GM23338 (cell line): ENCODE measurements around the gene MCOLN2. TPM values are rescaled to one million over a fixed set of nuclear protein-coding genes. Genes with fewer than 3 reads are reported as not detected.

Experiments used
- ATAC-seq: fragments of 200-7000 bp; cut with Tn5 transposase; 3 replicates; pipeline ENCODE4 v1.9.1; 2020
- DNase-seq: peaks from one replicate; pipeline ENCODE4 v3.0.0-alpha.2; 2015; ENCODE audit warnings: low spot score
- H2AFZ ChIP-seq: fragments of 200-600 bp; sonication (generic); 2 replicates; pipeline ENCODE4 v1.8.0; 2016; ENCODE audit warnings: antibody characterized with exemption, mild to moderate bottlenecking, moderate library complexity
- H3F3A ChIP-seq: fragments of 200-600 bp; sonication (generic); replicated peaks from 2 replicates; pipeline ENCODE4 v1.8.0; 2017; ENCODE audit warnings: antibody characterized with exemption, mixed run types, low read depth
- H3K27ac ChIP-seq: fragments of 200-600 bp; sonication (generic); 2 replicates; pipeline ENCODE4 v1.6.1; 2016; ENCODE audit warnings: low read depth
- H3K27me3 ChIP-seq: fragments of 200-600 bp; sonication (generic); 2 replicates; pipeline ENCODE4 v1.8.0; 2016; ENCODE audit warnings: mild to moderate bottlenecking, mixed run types, moderate library complexity; ENCODE audit not compliant: insufficient read depth
- H3K36me3 ChIP-seq: fragments of 200-600 bp; sonication (generic); 2 replicates; pipeline ENCODE4 v1.8.0; 2016; ENCODE audit warnings: mild to moderate bottlenecking; ENCODE audit not compliant: insufficient read depth
- H3K4me1 ChIP-seq: fragments of 200-600 bp; sonication (generic); 2 replicates; pipeline ENCODE4 v1.8.0; 2016; ENCODE audit warnings: mild to moderate bottlenecking, moderate library complexity; ENCODE audit not compliant: insufficient read depth
- H3K4me2 ChIP-seq: fragments of 200-600 bp; sonication (generic); 2 replicates; pipeline ENCODE4 v1.7.1; 2017; ENCODE audit warnings: mixed run types
- H3K4me3 ChIP-seq: fragments of 200-600 bp; sonication (generic); 2 replicates; pipeline ENCODE4 v1.6.1; 2016; ENCODE audit warnings: mixed run types
- H3K79me2 ChIP-seq: fragments of 200-600 bp; sonication (generic); replicated peaks from 2 replicates; pipeline ENCODE4 v1.8.0; 2017; ENCODE audit warnings: mild to moderate bottlenecking; ENCODE audit not compliant: insufficient read depth
- H3K9me2 ChIP-seq: fragments of 200-600 bp; sonication (generic); 2 replicates; pipeline ENCODE4 v1.8.0; 2017; ENCODE audit not compliant: insufficient read depth
- H4K20me1 ChIP-seq: fragments of 200-600 bp; sonication (generic); replicated peaks from 2 replicates; pipeline ENCODE4 v1.8.0; 2017; ENCODE audit warnings: mild to moderate bottlenecking; ENCODE audit not compliant: insufficient read depth
- H3K27ac Mint-ChIP-seq: 2 replicates; pipeline ENCODE4 v1.8.0; 2020; ENCODE audit warnings: inconsistent platforms, mild to moderate bottlenecking, moderate library complexity, mixed read lengths
- H3K27me3 Mint-ChIP-seq: 3 replicates; pipeline ENCODE4 v1.8.0; 2022; ENCODE audit warnings: low read depth, mild to moderate bottlenecking, moderate library complexity, mixed read lengths, inconsistent platforms; ENCODE audit not compliant: insufficient read depth, poor library complexity
- H3K36me3 Mint-ChIP-seq: 3 replicates; pipeline ENCODE4 v1.8.0; 2021; ENCODE audit warnings: low read depth, mild to moderate bottlenecking, inconsistent platforms, moderate library complexity, mixed read lengths
- H3K4me1 Mint-ChIP-seq: 3 replicates; pipeline ENCODE4 v1.8.0; 2020; ENCODE audit warnings: mild to moderate bottlenecking, inconsistent platforms, mixed read lengths
- H3K4me3 Mint-ChIP-seq: 3 replicates; pipeline ENCODE4 v1.8.0; 2021; ENCODE audit warnings: moderate library complexity, mild to moderate bottlenecking, inconsistent platforms, mixed read lengths
- H3K9me3 Mint-ChIP-seq: 3 replicates; pipeline ENCODE4 v1.8.0; 2020; ENCODE audit warnings: moderate library complexity, mild to moderate bottlenecking, inconsistent platforms, mixed read lengths
- CREB1 ChIP-seq: fragments of 250-450 bp; sonication (Bioruptor Pico); IDR thresholded peaks from 2 replicates; pipeline ENCODE4 v1.5.0; 2020; ENCODE audit warnings: low read depth, mild to moderate bottlenecking, moderate library complexity
- CTCF ChIP-seq, 2 experiments: fragments of 200-600 bp in 1 of 2; sonication (generic) in 1 of 2; conservative IDR thresholded peaks; 2 replicates each; pipeline versions ENCODE4 v1.5.1 to v1.6.1; 2016 to 2017; ENCODE audit warnings: antibody characterized with exemption in 2 of 2, low read depth in 2 of 2, mild to moderate bottlenecking in 2 of 2, moderate library complexity in 1 of 2
- EZH2 ChIP-seq: fragments of 200-600 bp; sonication (generic); IDR thresholded peaks from one replicate; pipeline ENCODE4 v1.8.0; 2017; ENCODE audit warnings: antibody characterized with exemption, mild to moderate bottlenecking, low read depth; ENCODE audit not compliant: unreplicated experiment
- EZH2phosphoT487 ChIP-seq: fragments of 200-600 bp; sonication (generic); IDR thresholded peaks from one replicate; pipeline ENCODE4 v1.8.1; 2018; ENCODE audit warnings: antibody characterized with exemption; ENCODE audit not compliant: unreplicated experiment
- JUNB ChIP-seq: IDR thresholded peaks from one replicate; pipeline ENCODE4 v1.6.1; 2016; ENCODE audit warnings: antibody characterized with exemption; ENCODE audit not compliant: unreplicated experiment
- REST ChIP-seq: IDR thresholded peaks from one replicate; pipeline ENCODE4 v1.6.1; 2018; ENCODE audit warnings: antibody characterized with exemption; ENCODE audit not compliant: unreplicated experiment
- polyA plus RNA-seq: library from polyadenylated mRNA; unstranded; fragments of >200 nt; fragmentation: Nextera tagmentation; extraction: Ambion mirVana; gene quantifications from 2 replicates; pipeline ENCODE4 v1.2.1, GENCODE V29; 2016
- total RNA-seq: library from RNA; depleted of rRNA; stranded (reverse); fragments of >200 nt; shearing (Covaris generic); gene quantifications from 2 replicates; pipeline ENCODE4 v1.2.3, GENCODE V29; 2014

Gene MCOLN2
- total and polyA plus RNA-seq, 2 experiments from 2014 or later, result 2.7 to 10.0 TPM

DNA sequence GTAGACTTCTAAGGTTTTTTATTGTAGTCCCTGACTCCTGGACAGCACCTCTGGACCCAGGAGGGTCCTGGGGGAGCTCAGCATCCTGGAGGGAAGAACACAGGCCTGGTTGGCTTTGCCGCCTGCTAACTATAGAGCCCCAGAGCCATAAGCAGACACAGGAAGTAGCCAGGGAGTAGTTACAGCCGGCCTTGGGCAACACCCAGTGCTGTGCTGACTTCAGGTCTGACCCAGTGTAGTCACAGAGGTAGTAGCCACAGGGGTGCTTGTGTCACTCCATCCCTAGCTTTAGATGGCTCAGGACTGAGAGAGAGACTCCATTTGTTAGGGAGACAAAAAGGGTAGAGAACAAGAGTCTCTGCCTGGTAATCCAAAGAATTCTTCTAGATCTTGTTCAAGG lies 21.9 kb downstream of the MCOLN2 start (continued):
- TF ChIP-seq REST (no peak), EZH2phosphoT487 (no peak), EZH2 (no peak), JUNB (no peak), CREB1 (no peak)

DNA sequence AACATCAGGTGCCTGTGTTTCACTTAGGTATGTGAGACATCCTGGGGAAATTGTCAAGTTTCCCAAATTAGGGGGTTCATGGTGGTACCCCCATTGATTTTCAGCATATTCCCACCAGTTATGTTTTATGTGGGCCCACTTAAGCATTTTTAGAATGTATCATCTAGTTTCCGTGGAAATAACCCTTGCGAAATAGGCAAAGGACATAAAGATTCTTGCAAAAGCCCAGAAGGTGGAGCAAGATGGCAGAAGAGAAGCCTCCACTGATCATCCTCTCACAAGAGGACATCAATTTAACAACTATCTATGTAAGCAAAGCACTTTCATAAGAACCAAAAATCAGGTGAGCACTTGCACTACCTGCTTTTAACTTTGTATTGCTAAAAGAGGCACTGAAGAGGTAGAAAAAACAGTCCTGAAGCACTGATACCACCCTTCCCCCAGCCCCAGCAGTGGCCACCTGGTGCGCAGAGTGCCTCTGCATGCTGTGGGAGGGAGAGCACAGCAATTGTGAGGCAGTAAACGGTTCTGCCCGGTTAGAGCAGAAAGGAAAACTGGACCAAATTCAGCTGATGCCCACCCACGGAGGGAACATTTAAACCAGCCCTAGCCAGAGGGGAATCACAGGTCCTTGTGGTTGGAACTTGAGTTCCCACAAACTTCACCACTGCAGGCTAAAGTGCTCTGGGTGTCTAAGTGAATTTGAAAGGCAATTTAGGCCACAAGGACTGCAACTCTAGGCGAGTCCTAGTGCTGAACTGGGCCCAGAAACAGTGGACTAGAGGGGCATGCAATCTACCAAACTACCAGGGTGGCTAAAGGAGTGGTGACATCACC lies 23.2 kb downstream of the MCOLN2 start:
- no peak overlapping the region for H2AFZ ChIP-seq
- Mint-ChIP-seq H3K36me3 (no peaks in the 10 kb centered on the region), H3K9me3 (no peaks in the 10 kb centered on the region), H3K4me1 (peaks cover 4% of the 10 kb centered on the region; the same call in 1 of the 3 replicates), H3K4me3 (no peak overlapping the region), H3K27ac (no peak overlapping the region), H3K27me3 (peaks cover 3% of the 10 kb centered on the region)
- H3K27me3 ChIP-seq, result no peaks in the 10 kb centered on the region
- H3K36me3 ChIP-seq, result no peaks in the 10 kb centered on the region
- no peak overlapping the region for H3K27ac ChIP-seq
- peak; percentile 76 for ATAC-seq
- no peaks in the 10 kb centered on the region for H3K79me2 ChIP-seq
- H3K4me2 ChIP-seq, result no peak overlapping the region
- no peaks in the 10 kb centered on the region for H3F3A ChIP-seq
- no peaks in the 10 kb centered on the region for H3K9me2 ChIP-seq
- peak; percentile 12 for DNase-seq
- H3K4me3 ChIP-seq, result no peak overlapping the region
- no peaks in the 10 kb centered on the region; the same call in 1 of the 2 replicates for H4K20me1 ChIP-seq
- no peaks in the 10 kb centered on the region for H3K4me1 ChIP-seq
- TF ChIP-seq CTCF (conservative IDR thresholded peaks at IDR 0.05; ENCODE audit: low read depth in 2 of 2) (0 out of 4 replicates have a peak, but pooled peaks of 1 of the 2 experiments have one; percentile 12), EZH2phosphoT487 (no peak)
